ENCODE results near the gene PCDHGA9.

DNA sequence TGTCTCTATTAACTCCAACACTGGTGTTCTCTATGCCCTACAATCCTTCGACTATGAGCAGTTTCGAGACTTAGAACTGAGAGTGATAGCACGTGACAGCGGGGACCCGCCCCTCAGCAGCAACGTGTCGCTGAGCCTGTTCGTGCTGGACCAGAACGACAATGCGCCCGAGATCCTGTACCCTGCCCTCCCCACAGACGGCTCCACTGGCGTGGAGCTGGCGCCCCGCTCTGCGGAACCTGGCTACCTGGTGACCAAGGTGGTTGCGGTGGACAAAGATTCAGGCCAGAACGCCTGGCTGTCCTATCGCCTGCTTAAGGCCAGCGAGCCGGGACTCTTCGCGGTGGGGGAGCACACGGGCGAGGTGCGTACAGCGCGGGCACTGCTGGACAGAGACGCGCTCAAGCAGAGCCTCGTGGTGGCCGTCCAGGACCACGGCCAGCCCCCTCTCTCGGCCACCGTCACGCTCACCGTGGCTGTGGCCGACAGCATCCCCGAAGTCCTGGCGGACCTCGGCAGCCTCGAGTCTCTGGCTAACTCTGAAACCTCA, 20.2 kb downstream of the PCDHGA9 start:
- TF ChIP-seq, protein P1, sequence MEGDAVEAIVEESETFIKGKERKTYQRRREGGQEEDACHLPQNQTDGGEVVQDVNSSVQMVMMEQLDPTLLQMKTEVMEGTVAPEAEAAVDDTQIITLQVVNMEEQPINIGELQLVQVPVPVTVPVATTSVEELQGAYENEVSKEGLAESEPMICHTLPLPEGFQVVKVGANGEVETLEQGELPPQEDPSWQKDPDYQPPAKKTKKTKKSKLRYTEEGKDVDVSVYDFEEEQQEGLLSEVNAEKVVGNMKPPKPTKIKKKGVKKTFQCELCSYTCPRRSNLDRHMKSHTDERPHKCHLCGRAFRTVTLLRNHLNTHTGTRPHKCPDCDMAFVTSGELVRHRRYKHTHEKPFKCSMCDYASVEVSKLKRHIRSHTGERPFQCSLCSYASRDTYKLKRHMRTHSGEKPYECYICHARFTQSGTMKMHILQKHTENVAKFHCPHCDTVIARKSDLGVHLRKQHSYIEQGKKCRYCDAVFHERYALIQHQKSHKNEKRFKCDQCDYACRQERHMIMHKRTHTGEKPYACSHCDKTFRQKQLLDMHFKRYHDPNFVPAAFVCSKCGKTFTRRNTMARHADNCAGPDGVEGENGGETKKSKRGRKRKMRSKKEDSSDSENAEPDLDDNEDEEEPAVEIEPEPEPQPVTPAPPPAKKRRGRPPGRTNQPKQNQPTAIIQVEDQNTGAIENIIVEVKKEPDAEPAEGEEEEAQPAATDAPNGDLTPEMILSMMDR (IDR thresholded peaks at IDR 0.05): no peak
- no peak for TF ChIP-seq POLR2A (IDR thresholded peaks at IDR 0.05)

Data from tibial nerve (tissue), 3 donors.